ENCODE data around the gene VARS1.

VARS1 gene

DNA sequence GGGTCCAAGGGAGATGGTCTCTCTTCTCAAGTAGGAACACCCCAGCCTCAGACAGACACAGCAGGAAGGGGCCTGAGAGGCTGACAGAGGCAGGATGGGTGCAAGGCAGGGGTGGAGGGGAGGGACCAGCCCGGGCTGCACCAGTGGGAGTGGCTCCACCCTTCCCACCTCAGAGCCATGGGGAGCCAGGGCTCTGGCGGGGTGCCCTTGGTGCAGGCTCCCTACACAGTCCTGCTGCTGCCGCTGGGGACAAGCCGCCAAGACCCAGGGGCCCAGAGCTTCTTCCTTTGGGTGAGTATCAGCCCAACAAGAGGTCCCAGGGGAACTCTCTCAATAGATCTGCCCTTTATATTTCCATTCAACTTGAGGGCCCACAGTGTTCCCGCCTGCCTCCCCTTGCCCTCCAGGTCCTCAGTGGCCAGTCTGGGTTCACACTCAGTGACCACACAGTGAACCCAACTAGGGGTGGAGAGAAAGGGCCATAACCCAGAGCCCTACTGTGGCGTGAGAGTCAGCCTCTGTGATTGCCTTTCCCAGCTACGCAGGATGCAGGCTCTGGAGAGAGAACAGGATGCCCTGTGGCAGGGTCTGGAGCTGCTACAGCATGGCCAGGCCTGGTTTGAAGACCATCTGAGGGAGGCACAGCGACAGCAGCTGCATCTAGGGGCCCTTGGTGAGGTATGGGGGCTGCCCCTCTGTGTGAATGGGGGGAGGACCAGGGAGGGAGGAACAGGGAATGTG, 32.5 kb downstream of the VARS1 start:
- H3K4me3 ChIP-seq (ENCODE audit: control insufficient read depth, low read depth, low read length): no peak overlapping the region
- DNase-seq (ENCODE audit: low read depth): no peak
- TF ChIP-seq, protein P1, sequence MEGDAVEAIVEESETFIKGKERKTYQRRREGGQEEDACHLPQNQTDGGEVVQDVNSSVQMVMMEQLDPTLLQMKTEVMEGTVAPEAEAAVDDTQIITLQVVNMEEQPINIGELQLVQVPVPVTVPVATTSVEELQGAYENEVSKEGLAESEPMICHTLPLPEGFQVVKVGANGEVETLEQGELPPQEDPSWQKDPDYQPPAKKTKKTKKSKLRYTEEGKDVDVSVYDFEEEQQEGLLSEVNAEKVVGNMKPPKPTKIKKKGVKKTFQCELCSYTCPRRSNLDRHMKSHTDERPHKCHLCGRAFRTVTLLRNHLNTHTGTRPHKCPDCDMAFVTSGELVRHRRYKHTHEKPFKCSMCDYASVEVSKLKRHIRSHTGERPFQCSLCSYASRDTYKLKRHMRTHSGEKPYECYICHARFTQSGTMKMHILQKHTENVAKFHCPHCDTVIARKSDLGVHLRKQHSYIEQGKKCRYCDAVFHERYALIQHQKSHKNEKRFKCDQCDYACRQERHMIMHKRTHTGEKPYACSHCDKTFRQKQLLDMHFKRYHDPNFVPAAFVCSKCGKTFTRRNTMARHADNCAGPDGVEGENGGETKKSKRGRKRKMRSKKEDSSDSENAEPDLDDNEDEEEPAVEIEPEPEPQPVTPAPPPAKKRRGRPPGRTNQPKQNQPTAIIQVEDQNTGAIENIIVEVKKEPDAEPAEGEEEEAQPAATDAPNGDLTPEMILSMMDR (IDR thresholded peaks at IDR 0.05; ENCODE audit: control insufficient read depth, insufficient read depth, low read depth, low read length, missing control alignments): no peak

DNA sequence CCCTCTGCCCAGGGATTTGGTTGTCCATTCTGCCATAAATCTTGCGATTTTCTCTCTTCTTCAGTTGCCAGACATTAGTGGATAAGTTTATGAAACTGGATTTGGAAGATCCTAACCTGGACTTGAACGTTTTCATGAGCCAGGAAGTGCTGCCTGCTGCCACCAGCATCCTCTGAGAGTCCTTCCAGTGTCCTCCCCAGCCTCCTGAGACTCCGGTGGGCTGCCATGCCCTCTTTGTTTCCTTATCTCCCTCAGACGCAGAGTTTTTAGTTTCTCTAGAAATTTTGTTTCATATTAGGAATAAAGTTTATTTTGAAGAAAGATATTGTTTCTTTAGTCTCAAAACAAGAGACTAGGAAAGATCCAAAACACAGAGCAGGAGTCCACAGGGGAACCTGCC, 33.2 kb downstream of the VARS1 start, which contains the start of gene SAPCD1:
SAPCD1 (plus strand) TSS at position 301 of the 400 bp plus-strand sequence. CDS start 399 bp downstream, outside the sequence.
- H3K4me3 ChIP-seq (ENCODE audit: control insufficient read depth, low read depth, low read length): no peak within 1 kb of the TSS
- DNase-seq (ENCODE audit: low read depth): no peak
- TF ChIP-seq, protein P1 (IDR thresholded peaks at IDR 0.05; ENCODE audit: control insufficient read depth, insufficient read depth, low read depth, low read length, missing control alignments): no peak

DNA sequence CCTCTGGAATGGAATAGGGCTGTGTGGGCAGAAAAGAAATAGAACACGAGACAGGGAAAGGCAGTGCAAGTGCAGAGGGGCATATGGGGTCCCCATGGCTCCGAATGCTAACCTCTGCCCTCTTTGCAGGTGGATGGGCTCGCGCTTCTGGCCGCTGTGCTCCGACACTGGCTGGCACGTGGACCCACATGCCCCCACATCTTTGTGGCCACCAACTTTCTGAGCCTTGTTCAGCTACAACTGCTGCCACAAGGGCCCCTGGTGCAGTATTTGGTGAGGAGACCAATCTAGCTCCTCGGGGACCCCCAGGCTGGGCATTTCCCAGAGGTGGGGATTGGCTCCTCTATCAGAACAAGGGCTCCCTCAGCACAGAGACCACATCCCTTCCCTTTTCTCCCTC, 34.2 kb downstream of the VARS1 start:
- DNase-seq (ENCODE audit: low read depth): no peak
- TF ChIP-seq, protein P1 (IDR thresholded peaks at IDR 0.05; ENCODE audit: control insufficient read depth, insufficient read depth, low read depth, low read length, missing control alignments): no peak
- no peak overlapping the region for H3K4me3 ChIP-seq (ENCODE audit: control insufficient read depth, low read depth, low read length)

DNA sequence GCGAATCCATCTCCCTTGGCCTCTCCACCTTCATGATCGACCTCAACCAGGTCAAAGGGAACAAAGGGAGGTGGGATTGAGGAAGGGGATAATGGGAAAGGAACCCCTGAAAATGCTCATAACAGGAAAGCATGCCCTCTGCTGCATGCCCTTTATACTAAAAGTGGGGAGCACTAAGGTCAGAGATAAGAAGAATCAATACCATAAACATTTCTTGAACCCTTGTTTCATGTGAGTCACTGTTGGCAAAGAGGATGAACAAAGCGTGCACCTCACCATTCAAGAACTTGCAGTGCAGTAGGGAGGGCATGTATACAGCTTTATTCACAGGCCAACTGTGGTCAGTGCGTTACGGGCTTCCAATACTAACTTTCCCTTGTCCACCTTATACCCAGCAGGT, 34.8 kb downstream of the VARS1 start:
- TF ChIP-seq, protein P1 (IDR thresholded peaks at IDR 0.05; ENCODE audit: control insufficient read depth, insufficient read depth, low read depth, low read length, missing control alignments): no peak
- DNase-seq (ENCODE audit: low read depth): no peak
- H3K4me3 ChIP-seq (ENCODE audit: control insufficient read depth, low read depth, low read length): no peak overlapping the region

DNA sequence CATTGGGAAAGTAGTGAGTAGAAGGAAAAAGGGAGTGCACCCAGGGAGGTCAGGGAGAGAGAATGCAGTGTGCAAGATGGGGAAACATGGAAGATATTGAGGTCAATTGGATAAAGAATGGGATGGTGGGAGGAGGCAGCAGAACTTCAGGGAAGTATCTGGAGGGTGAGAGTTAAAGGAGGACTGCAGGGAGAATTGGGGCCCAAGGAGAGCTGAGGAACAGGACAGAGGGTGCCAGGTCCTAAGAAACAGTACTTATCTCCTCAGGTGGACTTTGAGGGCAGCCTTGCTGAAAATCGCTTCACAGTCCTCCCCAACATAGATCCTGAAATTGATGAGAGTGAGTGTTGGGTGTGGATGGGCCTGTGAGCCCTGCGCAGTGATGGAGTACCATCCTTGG, 37.3 kb downstream of the VARS1 start:
- DNase-seq (ENCODE audit: low read depth): no peak
- TF ChIP-seq, protein P1 (IDR thresholded peaks at IDR 0.05; ENCODE audit: control insufficient read depth, insufficient read depth, low read depth, low read length, missing control alignments): no peak

DNA sequence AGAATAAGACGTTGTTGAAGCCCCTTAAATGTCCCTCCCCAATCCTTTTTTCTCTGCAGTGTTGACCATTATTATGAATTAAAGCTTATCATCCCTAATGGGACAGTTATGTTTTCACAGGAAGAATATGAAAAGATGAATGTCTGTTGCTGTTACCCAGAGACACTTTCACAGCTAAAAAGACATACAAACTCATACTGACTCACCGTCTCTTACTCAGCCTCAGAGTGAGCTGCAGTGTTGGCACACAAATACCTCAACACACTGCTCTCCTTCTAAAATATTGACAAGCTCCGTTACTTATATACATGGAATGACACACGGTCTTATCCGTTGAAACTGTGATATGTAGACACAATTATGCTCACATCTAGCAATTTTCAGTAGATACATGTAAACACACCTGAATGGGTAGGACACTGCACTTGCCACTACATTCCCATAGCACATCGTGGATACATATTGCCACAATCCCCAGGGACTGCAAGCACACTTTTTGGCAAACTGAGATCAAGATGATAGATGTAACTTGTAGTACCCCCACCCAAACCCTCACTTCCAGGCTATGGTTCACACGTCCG, 42.7 kb downstream of the VARS1 start:
- H3K4me3 ChIP-seq (ENCODE audit: control insufficient read depth, low read depth, low read length): no peak overlapping the region
- TF ChIP-seq, protein P1 (IDR thresholded peaks at IDR 0.05; ENCODE audit: control insufficient read depth, insufficient read depth, low read depth, low read length, missing control alignments): no peak
- no peak for DNase-seq (ENCODE audit: low read depth)

More for the DNA sequence above, 37.3 kb downstream of the VARS1 start:
- no peak overlapping the region for H3K4me3 ChIP-seq (ENCODE audit: control insufficient read depth, low read depth, low read length)

Data from AG09309 (cell line).